Measurements from ENCODE around the gene PRR33. TPM values are rescaled to one million over a fixed set of nuclear protein-coding genes. Genes with fewer than 3 reads are reported as not detected.

Gene PRR33
- total and polyA plus RNA-seq, 11 donors = 0.08 to 5.1 (median 2.4) TPM

DNA sequence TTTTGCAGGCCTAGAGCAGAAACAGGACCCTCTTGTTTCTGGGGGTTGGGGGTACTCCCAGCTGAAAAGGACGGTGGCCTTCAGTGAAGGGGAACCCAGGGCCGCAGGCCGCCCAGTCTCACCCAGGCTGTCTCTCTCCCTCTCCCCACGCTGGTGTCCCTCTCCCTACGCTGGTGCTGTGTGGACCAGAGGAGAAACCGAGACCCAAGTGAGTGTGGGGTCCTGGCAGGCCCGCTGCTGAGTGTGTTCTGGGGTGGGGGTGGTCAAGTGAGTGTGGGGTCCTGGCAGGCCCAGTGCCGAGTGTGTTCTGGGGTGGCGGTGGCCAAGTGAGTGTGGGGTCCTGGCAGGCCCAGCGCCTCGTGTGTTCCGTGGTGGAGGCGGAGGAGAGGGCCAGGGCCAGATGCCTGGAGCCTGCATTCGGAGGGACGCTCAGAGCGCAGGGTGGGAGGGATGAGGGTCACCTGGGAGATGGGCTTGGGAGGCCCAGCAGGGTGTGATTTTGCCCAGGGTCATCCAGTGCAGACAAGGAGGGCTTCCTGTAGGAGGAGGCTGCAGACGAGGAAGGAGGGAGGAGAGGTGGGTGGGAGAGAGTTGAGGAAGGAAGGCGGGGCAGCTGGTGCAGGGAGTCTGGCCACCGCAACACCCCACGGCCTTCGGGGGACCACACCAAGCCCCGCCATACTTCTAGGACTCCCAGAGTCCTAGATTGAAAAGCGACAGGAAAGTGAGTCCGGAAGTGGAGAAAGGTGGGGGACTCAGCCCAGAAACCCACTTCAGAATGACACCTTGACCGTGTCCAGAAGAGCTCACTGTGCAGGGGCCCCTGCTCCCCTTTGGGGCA, 38.1 kb upstream of the PRR33 start:
- Histone ChIP-seq H3K4me3 (no peak overlapping the region), H3K9me3 (no peaks in the 10 kb centered on the region), H3K27me3 (no peaks in the 10 kb centered on the region), H3K4me1 (peaks cover 0 to 55% (median 23%) of the 10 kb centered on the region in 12 donors), H3K36me3 (no peaks in the 10 kb centered on the region), H3K27ac (peak overlapping the region in 8 of 12 donors; percentile 14 to 87 (median 53))
- DNase-seq (peak in 1 of 5 donors; percentile 25), ATAC-seq (no peak)
- TF ChIP-seq, protein P1, sequence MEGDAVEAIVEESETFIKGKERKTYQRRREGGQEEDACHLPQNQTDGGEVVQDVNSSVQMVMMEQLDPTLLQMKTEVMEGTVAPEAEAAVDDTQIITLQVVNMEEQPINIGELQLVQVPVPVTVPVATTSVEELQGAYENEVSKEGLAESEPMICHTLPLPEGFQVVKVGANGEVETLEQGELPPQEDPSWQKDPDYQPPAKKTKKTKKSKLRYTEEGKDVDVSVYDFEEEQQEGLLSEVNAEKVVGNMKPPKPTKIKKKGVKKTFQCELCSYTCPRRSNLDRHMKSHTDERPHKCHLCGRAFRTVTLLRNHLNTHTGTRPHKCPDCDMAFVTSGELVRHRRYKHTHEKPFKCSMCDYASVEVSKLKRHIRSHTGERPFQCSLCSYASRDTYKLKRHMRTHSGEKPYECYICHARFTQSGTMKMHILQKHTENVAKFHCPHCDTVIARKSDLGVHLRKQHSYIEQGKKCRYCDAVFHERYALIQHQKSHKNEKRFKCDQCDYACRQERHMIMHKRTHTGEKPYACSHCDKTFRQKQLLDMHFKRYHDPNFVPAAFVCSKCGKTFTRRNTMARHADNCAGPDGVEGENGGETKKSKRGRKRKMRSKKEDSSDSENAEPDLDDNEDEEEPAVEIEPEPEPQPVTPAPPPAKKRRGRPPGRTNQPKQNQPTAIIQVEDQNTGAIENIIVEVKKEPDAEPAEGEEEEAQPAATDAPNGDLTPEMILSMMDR (IDR thresholded peaks at IDR 0.05) = no peak
- TF ChIP-seq POLR2A (IDR thresholded peaks at IDR 0.05) = no peak
- 85 to 87% (median 85%) methylated on average over 24 to 25 of the region's 25 CpGs for WGBS, 4 donors
- intact Hi-C loops (cut with DNase I) = loop anchor here in 3 of 10 donors (2.0 to 10.0 kb wide), 4 partner anchors 17 to 235 kb away; partner anchors contain the start of gene KRTAP5-6 (in 1 of the 3)

DNA sequence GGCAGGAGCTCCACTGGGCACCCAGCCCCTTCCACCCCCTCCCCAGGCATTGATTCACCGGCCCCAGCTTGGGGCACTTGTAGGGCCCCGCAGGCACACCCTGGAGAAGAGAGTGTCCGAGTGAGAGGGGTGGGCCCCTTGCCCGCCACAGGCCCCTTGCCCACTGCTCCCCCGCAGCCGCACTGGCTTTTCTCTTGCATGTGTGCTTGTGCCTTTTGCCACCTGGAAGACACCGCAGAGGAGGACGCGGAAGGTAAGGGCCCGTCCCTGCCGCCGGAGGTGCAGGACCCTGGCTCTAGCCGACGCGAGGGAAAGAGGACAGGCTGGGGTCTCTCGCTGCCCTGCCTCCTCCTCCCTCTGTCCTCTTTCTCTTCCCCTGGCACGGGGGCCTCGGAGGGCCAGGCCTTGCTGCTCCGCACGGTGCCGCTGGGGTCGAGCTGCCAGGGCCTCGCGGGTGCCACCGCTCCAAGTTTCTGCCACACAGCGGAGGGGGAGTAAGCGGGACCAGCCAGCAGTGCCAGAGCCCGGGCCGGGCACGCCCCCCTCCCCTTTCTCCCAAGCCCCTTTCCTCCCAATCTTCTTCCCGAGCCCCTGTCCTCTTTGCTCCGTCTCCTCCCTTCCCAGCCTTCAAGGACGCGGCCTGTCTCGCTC, 37.3 kb upstream of the PRR33 start:
- peaks cover 0 to 56% (median 23%) of the 10 kb centered on the region in 12 donors for H3K4me1 ChIP-seq
- H3K27ac ChIP-seq = peak overlapping the region in 6 of 12 donors; percentile 65 to 87 (median 66)

DNA sequence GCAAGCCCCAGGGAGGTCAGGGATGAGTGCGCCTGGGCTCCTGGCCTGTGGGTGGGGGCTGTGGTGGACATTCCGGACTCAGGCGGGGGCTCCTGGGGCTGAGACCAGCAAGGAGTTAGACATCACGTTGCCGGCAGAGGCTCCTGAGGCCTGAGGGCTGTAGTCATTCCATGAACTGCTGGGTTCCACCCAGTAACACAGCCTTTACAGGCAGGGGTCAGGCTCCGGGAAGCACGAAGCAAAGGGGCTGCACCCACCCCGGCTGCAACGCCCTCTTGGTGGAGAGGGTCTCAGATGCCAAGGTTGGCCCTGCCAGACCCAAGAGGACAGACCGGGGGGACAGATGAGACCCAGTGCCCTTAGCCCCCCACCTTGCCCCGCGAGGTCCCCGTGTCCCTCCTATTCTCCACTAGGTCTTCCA, 36.8 kb upstream of the PRR33 start:
- no peaks in the 10 kb centered on the region for H3K9me3 ChIP-seq
- WGBS, 4 donors = 76 to 86% (median 81%) methylated on average over 5 to 13 of the region's 13 CpGs
- DNase-seq = peak in 1 of 5 donors; percentile 13
- no peak for ATAC-seq
- peak overlapping the region; percentile 54 to 87 (median 70) for H3K27ac ChIP-seq
- intact Hi-C loops (cut with DNase I) = loop anchor here in 2 of 10 donors (5.0 to 10.0 kb wide), 3 partner anchors 46 to 234 kb away; partner anchors contain the start of gene KRTAP5-6 (in 1 of the 2)
- H3K27me3 ChIP-seq = no peaks in the 10 kb centered on the region
- TF ChIP-seq, protein P1 (IDR thresholded peaks at IDR 0.05) = no peak
- H3K36me3 ChIP-seq = no peaks in the 10 kb centered on the region
- peaks cover 0 to 60% (median 26%) of the 10 kb centered on the region in 12 donors for H3K4me1 ChIP-seq
- H3K4me3 ChIP-seq = no peak overlapping the region

More for the DNA sequence above, 37.3 kb upstream of the PRR33 start:
- Histone ChIP-seq H3K36me3 (no peaks in the 10 kb centered on the region), H3K9me3 (no peaks in the 10 kb centered on the region), H3K4me3 (no peak overlapping the region), H3K27me3 (no peaks in the 10 kb centered on the region)
- TF ChIP-seq POLR2A (IDR thresholded peaks at IDR 0.05) = no peak
- TF ChIP-seq, protein P1 (IDR thresholded peaks at IDR 0.05) = no peak
- intact Hi-C loops (cut with DNase I) = loop anchor here in 2 of 10 donors (5.0 to 10.0 kb wide), 3 partner anchors 47 to 234 kb away; partner anchors contain the start of gene KRTAP5-6 (in 1 of the 2)
- DNase-seq (peak in 1 of 5 donors; percentile 11), ATAC-seq (no peak)
- 89 to 95% (median 93%) methylated on average over 33 to 35 of the region's 35 CpGs for WGBS, 4 donors

Data from heart left ventricle (tissue), 16 donors.